Gastrocnemius medialis (tissue), 4 donors: ENCODE data around the gene CEACAM1.

Source experiments
- CTCF ChIP-seq, 5 experiments: fragments of 450-650 bp in 3 of 5; fragments of 200-600 bp in 2 of 5; sonication (generic) in 2 of 5; IDR thresholded peaks in 4 of 5; conservative IDR thresholded peaks in 1 of 5; 1 replicate in 4 of 5; 2 replicates in 1 of 5; pipeline ENCODE4 v1.5.1; 2016 to 2019; ENCODE audit warnings: antibody characterized with exemption in 5 of 5, mild to moderate bottlenecking in 3 of 5, moderate library complexity in 3 of 5
- POLR2A ChIP-seq, 2 donors: fragments of 450-650 bp; IDR thresholded peaks; one replicate each; pipeline ENCODE4 v1.6.1; 2017; ENCODE audit warnings: antibody characterized with exemption in 2 of 2, mild to moderate bottlenecking in 2 of 2, moderate library complexity in 2 of 2

GRCh38 chr19:42577016-42577415 is 48.7 kb upstream of the CEACAM1 start:
- TF ChIP-seq CTCF (IDR thresholded peaks at IDR 0.05 in 4 of 5, conservative IDR thresholded peaks at IDR 0.05 in 1 of 5) (no peak), POLR2A (IDR thresholded peaks at IDR 0.05) (no peak)
